Fibroblast of skin of left biceps (primary cell): ENCODE data around the gene DENND4B.

Experiments
- DNase-seq, 2 experiments: peaks; one replicate each; pipeline ENCODE4 v3.0.0-alpha.2; 2013; ENCODE audit warnings: low read depth in 2 of 2

The DENND4B gene

DNA sequence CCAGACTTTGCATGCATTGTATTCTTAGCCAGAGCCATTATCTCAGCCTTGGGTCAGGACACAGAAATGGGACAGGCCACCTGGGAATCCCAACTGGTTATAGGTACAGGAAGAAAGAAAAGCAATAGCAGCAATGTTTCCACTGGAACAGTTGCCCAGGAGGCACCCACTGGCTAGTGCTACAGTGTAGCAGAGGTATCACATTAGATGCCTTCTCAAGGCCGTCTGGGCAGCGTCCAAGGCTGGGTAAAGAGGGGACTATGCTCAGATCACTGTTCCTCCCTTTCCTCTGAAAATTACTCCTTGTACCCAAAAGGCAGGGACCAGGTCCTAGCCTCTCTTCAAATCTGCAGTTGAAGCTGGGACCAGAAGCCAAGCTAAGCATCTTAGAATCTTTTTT, 23.8 kb upstream of the DENND4B start:
- DNase-seq: no peak

DNA sequence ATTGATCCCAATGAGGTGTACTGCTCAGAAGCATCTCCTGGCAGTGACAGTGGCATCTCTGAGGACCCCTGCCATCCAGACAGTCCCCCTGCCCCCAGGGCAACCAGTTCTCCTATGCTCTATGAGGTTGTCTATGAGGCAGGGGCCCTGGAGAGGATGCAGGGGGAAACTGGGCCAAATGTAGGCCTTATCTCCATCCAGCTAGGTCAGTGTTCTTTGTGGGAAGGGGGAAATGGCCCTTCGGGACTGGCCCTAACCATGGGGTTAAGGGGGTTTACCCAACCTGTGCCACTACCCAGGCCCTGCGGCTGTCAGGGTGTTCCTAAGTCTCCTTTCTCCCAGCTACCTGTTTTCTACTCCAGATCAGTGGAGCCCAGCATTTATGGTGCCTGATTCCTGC, 22.5 kb upstream of the DENND4B start:
- no peak for DNase-seq

DNA sequence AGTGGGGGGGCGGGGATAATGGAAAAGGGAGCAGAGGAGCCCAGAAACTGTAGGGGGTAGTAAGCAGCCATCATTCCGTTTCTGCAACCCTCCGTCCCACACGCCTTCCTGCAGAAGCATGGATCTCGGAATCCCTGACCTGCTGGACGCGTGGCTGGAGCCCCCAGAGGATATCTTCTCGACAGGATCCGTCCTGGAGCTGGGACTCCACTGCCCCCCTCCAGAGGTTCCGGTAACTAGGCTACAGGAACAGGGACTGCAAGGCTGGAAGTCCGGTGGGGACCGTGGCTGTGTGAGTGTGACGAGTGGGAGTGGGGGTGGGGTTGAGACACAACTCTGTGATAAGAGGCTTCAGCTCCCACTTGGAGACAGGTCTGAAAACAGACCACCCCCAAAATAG, 21.9 kb upstream of the DENND4B start:
- DNase-seq: no peak

DNA sequence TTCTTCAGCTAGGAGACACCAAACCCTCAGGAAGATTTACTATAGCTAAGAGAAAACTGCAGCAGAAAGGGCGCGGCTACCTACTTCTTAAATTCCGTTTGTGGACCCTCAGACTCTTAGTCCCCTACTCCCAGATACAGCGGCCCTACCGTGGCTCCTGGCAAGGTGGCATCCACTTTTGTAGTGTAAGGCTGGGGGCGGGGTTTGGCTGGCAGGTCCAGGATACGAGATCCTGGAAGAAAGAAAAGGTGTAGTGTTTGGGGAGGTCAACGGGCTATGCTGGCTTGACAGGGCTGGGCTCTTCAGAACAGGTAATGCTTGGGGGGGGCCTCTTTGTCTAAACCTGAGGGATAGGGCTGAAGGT, 21.5 kb upstream of the DENND4B start:
- DNase-seq: no peak

DNA sequence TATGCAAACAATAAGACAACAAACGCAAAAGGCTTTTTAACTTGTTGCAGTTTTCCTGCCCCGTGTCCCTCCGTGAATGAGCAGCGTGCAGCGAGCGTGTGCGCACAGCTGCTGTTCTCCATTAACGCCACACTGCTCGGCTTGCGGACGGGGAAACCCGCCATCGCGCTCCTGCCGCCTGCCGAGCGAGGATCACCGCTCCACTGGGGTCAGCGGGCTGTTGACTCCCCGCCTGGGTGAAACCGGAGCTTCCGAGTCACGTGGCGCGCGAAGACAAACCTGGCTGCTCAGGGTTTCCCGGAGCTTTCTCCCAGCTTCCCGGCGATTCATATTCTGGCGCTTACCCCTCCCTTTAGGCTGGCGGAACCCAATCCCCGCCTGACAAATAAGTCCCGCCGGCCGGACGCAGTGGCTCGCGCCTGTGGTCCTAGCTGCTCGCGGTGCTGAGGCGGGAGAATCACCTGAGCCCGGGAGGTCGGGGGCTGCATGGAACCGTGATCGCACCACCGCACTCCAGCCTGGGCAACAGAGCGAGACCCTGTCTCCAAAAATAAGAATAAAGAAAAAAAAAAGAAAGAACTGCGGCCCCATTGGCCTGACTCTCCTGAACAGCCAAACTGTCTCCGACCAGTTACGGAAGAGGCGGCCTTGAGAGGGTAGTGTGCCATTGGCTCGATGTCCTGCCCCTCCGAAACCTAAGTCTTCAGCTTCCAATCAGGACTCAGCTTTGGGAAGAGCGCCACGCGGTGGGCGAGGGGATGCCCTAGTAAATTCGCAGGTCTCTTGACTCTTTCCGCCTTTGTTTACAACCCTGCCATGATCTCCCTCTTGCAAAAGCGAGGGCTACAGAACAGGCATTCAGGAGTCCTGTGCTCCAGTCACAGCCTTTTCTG, 20.8 kb upstream of the DENND4B start, which contains the start of gene CREB3L4:
Gene CREB3L4, plus strand, starts transcription at position 796 of the 893 bp plus-strand sequence. CDS start 624 bp downstream, outside the sequence.
- peak; percentile 92 to 93 for DNase-seq

DNA sequence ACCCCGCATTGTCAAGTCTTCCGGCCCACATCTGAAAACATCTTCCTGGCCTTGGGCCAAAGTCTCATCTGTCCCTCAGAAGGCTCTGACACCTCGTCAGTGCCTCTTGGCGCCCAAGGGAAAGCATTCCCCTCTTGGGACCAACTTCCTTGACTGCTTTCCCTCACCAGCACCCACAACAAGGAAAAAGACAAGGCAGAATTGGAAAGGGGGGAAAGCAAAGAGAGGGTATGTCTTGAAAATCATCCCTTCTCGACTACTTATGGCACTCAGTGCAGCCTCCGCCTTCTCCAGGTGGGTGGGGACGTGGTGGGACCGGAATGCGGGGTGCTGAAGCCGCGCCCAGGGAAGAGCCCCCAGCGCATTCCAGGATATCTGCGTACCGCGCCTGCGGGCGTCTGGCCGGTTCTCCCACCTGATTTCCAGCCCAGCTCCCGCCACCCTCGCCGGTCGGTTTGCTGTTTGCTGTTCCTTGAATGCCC, 17.4 kb upstream of the DENND4B start:
- DNase-seq: no peak

DNA sequence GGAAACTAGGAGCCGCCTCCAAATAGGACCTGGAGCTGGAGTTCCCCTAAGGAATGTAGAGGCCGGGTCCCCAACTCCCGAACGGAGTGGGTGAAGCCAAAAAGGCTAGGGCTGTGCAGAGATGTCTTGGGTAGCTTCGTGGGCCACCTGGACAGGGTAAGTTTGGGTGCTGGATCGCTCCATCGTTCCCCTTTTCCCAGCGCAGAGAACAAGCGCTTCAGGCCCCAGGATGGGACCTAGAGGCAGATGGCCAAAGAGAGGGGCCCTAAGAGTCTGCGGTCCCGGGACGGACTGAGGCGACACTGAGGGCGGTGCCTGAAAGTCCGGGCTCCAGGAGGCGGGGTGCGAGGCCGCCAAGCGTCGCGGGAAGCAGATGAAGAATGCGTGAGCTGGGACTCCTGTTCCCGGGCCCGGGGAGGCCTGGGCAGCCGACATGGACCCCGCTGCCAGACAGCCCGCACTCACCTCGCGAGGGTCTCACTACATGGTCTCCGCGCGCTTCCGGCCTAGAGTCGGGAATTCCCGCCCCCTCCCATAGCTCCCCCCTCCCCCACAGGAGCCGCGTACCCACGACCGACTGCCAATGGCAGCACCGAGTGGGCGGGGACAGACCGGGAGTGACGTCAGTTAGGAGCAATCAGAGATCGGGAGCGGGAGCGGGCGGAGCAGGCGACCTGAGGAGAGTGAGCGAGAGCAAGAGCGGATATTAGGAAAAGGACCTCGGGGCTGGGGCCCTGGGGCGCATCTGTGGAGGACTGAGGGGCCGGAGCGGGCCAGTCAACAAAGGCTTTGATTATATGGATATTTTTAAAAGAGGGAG, 16.7 kb upstream of the DENND4B start, which contains the start of gene SLC39A1:
Gene SLC39A1, minus strand, starts transcription at position 508 of the 820 bp plus-strand sequence. CDS start 822 bp downstream, outside the sequence.
- peak; percentile 85 to 86 for DNase-seq

DNA sequence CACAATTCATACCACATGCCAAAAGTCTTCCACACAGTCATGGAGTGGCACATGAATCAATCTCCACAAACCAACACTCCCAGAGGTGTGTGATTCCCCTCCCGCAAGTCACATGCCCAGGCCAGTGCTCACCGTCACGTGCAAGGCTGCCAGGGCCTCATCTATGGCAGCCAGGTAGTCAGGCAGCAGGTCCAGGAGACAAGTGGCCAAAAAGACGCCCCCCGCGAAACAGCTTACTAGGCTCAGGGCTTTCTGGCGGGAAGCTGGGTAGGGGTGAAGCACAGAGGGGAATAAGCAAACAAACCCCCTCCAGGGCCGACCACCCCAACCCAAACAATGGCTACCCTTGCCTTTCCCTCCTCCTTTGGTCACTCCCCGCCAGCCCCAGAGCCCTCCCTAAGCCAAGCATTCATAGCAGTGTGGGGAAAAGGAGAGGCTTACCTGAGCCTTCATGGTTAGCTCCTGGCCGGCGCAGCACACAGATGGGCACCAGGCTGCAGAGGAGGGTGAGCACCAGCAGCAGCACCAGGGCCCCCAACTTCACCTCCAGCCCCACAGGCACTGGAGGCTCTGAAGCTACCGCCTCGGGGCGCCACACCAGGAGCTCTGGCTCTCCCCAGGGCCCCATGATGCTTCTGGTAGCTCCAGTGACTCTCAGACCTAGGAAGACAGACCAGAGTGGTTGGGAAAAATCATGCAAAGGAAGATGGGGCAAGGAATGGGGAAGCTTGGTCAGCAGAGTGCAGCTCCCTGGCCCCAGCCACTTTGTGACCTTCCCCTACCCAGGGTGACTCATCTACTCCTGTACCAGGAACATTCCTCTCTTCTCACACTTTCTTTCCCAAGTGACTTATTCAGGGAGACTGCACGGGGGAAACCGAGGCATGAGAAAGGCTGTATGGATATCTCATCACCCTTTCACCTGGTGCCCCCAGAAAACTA, 15.8 kb upstream of the DENND4B start:
- no peak for DNase-seq

DNA sequence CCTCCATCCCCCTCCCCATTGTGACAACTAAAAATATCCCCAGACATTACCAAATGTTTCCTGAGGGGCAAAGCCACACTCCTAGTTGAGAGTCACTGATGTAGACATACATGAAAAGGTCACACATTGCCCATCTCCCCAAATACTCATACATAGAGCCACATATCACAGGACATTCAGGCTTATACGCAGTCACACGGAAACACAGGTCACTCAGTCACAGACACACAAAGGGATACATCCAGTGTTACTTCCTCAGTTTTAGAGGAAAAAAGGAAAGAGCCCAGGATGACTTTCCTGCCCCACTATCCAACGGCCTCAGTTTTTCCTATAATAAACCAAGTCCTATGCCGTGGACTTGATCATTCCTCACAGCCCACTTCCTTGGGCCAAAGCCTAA, 14.9 kb upstream of the DENND4B start:
- DNase-seq: no peak

DNA sequence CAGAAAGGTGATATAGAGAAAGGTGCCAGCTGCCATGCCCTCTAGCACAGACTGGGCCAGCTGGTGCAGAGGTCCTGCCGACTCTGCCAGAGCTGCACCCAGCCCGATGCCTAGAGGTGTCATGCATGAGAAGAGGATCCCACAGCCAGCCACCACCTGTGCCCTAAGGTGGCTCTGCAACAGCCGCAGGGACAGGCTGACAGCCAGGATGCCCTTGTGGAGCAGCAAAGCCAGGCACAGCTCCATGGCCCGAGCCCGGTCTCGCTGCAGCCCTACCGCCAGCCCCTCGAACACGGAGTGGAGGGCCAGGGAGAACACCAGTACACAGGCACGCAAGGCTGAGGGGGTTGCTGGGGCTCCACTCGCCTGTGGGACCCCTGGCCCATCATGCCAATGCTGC, 13.7 kb upstream of the DENND4B start:
- DNase-seq: no peak

DNA sequence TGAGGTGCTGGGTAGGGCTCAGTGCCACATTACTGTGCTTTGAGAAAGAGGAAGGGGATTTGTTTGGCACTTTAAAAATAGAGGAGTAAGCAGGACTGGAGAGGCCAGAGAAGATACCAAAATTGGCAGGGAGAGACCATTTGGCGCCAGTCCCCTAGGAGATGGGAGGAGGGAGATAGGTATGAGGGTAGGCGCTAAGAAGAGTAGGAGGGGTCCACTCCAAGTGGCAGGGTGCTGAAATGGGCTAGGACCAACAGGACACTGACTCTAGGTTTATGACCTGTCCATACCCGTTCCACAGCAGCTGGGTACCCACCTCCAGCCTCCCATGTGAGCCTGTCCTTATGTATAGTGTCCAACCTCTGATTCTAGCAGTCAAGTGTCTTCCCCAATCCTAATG, 12.9 kb upstream of the DENND4B start:
- DNase-seq: no peak

DNA sequence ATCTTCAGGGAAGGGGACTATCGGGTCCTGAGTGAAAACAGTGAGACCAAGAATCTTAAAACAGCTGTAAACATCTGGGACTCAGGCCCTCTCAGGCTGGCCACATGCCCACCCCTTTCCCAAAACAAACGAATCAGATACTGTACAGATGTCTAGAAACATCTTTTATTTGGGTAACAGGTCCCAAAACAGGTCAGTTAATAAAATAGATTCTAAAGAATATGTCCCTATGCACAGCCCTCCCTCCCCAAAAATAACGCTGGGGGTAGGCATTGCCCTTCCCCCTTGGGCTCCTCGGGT, 12.4 kb upstream of the DENND4B start:
- DNase-seq: no peak

DNA sequence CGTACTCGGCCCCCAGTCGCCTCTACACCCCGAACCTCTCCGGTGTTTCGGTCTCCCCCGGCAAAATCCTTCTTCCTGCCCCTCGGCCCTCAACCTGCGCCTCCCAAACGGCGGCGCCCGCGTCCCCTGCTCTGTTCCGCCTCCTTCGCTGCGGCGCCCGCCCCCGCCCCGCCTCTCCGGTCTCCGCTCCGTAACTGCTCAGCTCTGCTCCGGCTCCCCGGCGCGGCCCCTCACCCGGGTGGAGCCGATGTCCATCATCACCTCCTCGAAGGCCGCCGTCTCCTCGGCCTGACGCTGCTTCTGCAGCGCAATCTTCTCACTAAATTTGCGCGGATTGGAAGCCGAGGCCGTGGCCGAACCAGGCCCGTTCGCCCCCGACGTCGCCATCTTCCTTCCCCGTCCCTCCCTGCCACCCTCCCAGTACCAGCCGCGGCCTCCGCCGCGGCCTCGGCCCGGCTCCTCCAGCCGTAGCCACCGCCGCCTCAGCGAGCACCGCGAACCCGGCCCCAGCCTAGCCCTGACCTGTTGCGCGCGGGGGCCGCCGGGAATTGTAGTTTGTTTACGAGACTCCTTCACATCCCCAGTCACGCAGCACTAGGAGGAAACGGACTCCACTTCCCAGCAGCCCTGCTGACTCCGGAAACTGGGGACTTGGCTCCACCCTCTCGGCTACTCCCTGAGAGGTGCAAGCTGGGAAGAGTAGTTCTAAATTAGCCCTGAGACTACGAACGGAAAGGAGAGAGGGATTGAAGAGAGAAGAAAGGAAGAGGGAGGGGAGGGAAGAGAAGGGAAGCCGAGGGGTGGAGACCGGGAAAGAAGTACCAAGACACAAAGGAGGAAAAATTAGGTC, 11.8 kb upstream of the DENND4B start, which contains the start of gene CRTC2:
Gene CRTC2, minus strand, starts transcription at position 502 of the 850 bp plus-strand sequence. Its CDS starts 115 bp downstream, at position 387.
- DNase-seq: peak; percentile 93

DNA sequence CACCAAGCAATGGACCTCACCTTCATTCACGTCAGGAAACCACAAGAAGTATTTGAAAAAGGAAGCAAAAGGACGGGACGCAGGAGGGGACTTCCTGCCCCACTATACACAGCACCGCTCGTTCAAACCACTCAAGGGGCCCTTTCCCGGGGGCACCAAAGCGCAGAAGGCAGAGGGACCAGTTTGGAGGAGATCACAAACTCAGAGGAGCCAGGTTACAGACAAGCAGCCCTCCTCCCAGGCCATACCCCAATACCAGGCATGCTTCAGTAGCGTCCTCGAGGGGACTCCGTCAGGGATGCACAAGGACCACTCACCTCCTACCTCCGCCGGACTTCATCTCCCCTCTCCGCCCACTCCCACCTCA, 11.2 kb upstream of the DENND4B start:
- no peak for DNase-seq

DNA sequence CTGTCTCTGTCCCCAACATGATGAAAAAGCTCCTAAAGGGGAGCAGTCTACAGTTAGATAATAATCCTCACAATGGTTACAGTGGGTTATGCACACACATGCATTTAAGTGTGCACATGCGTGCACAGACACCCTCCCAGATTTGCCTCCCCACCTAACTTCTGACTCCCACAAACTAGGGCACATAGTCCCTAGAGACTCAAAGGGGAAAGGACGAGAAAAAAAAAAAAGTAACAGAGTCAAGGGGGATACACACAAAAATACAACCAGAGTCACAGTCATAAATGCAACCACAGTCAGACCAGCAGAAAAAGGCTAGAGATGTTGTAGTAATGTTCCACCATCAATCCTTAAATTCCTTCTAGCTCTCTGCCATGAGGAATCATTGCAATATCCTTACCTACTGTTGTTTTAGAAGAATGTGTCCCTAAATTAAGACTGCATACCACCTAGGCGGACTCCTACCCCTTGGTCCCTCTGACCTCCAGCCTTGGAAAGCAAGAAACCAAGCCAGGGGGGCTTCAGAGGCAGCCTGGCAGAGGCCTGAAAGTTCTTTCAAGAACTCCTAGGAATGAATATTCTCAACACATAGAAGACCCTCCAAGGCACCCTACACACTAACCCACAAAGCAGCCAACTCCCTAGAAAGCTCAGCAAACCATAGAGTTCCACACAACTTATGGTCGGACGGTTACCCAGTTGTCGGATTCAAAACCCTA, 10.6 kb upstream of the DENND4B start:
- no peak for DNase-seq

DNA sequence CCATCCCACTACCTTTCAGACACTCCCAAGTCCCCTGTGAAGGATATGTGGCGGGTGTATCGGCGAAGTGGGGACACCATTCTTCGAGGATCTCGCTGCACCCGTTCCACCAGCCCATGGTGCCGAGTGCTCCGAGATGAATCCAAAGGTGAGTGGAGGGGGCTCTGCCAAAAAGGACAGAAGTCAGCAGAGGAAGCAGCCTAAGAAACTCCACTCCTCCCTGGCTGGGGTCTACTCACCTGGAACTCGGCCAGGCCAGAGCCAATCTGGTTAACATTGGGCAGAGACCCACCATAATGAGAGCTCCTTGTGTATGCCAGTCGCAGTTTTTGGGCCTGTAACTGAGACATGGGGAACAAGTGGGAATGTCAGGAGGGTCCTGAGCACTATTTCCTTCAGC, 8.3 kb upstream of the DENND4B start:
- DNase-seq: no peak

DNA sequence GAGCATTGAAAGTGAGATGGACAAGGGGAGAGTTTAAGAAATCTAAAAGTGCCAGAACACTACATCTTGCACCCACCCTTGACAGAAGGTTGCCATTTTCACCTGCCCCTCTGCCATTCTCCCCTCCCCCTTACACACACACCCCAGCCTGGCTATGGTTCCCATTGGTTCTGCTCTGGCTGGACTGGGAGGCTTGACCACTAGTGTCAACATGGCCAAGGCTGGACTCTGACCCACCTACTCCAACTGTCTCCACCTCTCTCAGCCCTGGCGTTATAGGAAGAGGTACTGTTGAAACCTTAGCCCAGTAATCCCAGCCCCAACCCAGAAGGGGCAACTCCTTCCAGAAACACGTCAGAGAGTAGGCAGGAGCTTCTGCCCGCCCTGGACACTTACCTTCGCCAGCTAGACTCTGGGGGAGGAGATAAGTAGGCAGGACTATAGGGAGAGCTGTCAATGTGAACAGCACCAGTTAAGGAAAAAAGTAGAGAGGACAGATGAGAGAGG, 7.4 kb upstream of the DENND4B start:
- no peak for DNase-seq

DNA sequence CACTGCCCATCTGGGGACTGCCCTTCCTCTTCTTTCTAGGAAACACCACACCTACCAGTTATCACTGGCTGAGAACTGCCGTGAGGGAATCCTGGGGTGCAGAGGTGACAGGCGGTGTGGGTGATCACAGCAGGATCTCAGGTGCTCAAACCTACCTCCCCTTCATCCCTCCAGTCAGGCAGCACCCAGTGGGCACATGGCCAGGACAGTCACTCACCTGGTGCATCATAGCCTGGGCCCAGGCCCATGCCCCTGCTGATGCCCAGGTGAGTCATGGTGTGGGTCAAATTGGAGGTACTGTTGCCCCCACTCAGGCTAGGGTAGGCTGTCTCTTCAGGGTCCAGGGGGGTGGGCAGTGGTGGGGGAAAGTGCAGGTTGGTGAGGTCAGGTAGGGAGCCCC, 5.3 kb upstream of the DENND4B start:
- DNase-seq: no peak

DNA sequence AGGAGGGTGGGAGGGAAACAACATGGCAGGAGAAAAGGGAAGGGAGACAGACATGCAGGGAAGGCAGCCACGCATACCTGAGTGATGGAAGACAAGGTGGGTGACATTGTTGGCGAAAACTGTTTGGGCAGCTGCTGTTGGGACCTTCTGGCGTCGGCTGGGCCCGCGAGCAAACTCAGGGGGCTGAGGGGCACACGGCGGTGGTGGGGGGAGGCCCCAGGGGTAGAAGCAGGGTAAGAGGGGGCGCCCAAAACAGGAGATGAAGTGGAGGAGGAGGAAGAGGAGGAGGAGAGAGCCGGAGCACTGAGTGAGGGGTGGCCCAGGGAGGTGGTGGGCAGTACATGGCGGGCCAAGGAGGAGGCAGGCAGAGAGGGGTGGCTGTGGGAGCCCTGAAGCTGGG, 4.7 kb upstream of the DENND4B start:
- DNase-seq: no peak
